ENCODE data around the gene DOK5.

The DOK5 gene

DNA sequence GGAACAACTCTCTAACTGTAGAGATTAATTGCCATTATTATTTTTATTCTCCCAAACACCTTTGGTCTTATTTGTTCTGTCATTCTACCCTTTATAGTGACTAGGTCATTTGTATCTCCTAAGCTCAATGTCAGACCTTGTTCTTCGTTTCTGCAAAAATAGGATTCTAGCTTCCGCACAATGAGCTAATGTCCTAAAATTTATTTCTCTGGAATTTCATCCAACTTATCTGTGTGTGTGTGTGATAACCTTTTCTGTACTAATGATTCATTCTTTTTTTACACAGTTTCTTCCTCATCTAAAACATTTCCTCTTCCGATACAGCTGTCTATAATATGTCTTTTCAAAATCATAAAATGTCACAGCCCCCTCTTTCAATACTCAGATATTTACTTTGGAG lies 84.5 kb downstream of the DOK5 start:
- H3K9ac ChIP-seq (ENCODE audit: low read length) = no peak overlapping the region
- no peaks in the 10 kb centered on the region for H3K27me3 ChIP-seq (ENCODE audit: control insufficient read depth, insufficient read depth, low read length)
- no peak overlapping the region for H3K4me3 ChIP-seq (ENCODE audit: low read depth, low read length)
- no peaks in the 10 kb centered on the region for H3K36me3 ChIP-seq (ENCODE audit: control insufficient read depth, insufficient read depth, low read length)
- no peak overlapping the region for H3K27ac ChIP-seq (ENCODE audit: low read depth, low read length)
- peaks cover 3% of the 10 kb centered on the region; the same call in 1 of the 2 replicates for H3K4me1 ChIP-seq (ENCODE audit: control insufficient read depth, insufficient read depth, low read length)
- H3K9me3 ChIP-seq (ENCODE audit: control insufficient read depth, insufficient read depth, low read depth, low read length) = no peaks in the 10 kb centered on the region

DNA sequence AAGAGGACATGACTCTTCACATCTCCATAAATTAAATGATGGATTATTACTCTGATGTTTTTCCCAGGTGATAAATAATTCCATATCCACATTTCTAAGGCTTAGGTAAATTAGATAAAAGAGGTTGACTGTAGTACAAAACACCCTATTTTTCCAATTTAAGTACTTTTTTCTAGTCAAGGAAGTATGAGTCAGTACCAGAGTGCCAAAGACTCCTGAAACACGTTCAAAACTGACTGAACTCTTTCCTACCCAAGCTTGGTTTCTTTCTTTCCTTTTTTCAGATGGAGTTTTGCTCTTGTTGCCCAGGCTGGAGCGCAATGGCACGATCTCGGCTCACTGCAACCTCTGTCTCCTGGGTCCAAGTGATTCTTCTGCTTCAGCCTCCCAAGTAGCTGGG lies 85.0 kb downstream of the DOK5 start:
- H3K4me3 ChIP-seq (ENCODE audit: low read depth, low read length) = no peak overlapping the region
- H3K9ac ChIP-seq (ENCODE audit: low read length) = no peak overlapping the region
- H3K27me3 ChIP-seq (ENCODE audit: control insufficient read depth, insufficient read depth, low read length) = no peaks in the 10 kb centered on the region
- H3K36me3 ChIP-seq (ENCODE audit: control insufficient read depth, insufficient read depth, low read length) = no peaks in the 10 kb centered on the region
- no peak overlapping the region for H3K27ac ChIP-seq (ENCODE audit: low read depth, low read length)
- H3K9me3 ChIP-seq (ENCODE audit: control insufficient read depth, insufficient read depth, low read depth, low read length) = no peaks in the 10 kb centered on the region
- H3K4me1 ChIP-seq (ENCODE audit: control insufficient read depth, insufficient read depth, low read length) = no peaks in the 10 kb centered on the region

DNA sequence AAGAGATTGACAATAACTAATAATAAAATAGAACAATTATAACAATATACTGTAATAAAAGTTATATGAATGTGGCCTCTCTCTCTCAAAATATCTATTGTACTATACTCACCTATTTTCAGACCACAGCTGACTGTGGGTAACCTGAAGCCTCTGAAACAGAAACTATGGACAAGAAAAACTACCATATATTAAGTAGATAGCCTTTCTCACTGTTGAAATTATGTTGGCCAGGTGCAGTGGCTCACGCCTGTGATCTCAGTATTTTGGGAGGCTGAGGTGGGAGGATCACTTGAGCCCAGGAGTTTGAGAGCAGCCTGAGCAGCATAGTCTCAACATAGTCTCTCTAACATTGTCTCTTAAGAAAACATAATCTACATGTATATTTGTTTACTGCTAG lies 89.9 kb downstream of the DOK5 start:
- Histone ChIP-seq H3K4me3 (ENCODE audit: low read depth, low read length) (no peak overlapping the region), H3K27ac (ENCODE audit: low read depth, low read length) (no peak overlapping the region), H3K36me3 (ENCODE audit: control insufficient read depth, insufficient read depth, low read length) (no peaks in the 10 kb centered on the region), H3K9ac (ENCODE audit: low read length) (no peak overlapping the region), H3K9me3 (ENCODE audit: control insufficient read depth, insufficient read depth, low read depth, low read length) (no peaks in the 10 kb centered on the region), H3K4me1 (ENCODE audit: control insufficient read depth, insufficient read depth, low read length) (no peaks in the 10 kb centered on the region), H3K27me3 (ENCODE audit: control insufficient read depth, insufficient read depth, low read length) (no peaks in the 10 kb centered on the region)

DNA sequence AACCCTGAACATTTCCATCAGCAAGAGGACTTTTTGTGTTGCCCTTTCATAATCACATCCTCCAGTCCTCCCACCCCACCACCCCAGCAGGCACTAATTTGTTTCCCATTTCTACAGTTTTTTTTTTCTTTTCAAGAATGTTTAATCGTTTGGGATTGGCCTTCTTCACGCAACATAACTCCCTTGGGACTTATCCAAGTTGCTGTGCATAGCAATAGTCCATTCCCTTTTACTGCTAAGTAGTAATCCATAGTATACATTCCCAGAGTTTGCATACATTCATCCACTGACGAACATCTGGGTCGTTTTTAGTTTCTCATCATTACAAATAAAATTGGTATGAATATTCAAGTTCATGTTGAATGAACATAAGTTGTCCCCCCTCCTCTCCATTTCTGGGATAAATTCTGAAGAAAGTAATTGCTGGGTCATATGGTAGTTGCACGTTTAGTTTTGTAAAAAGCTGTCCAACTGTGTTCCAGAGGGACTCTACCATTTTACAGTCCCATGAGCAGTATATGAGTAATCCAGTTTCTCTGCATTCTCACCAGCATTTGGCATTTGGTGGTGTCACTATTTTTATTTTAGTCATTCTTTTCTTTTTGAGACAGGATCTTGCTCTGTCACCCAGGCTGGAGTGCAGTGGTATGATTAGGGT lies 90.8 kb downstream of the DOK5 start:
- no peak overlapping the region for H3K4me3 ChIP-seq (ENCODE audit: low read depth, low read length)
- H3K9me3 ChIP-seq (ENCODE audit: control insufficient read depth, insufficient read depth, low read depth, low read length) = no peaks in the 10 kb centered on the region
- no peak overlapping the region for H3K27ac ChIP-seq (ENCODE audit: low read depth, low read length)
- H3K36me3 ChIP-seq (ENCODE audit: control insufficient read depth, insufficient read depth, low read length) = no peaks in the 10 kb centered on the region
- H3K9ac ChIP-seq (ENCODE audit: low read length) = no peak overlapping the region
- no peaks in the 10 kb centered on the region for H3K27me3 ChIP-seq (ENCODE audit: control insufficient read depth, insufficient read depth, low read length)
- no peaks in the 10 kb centered on the region for H3K4me1 ChIP-seq (ENCODE audit: control insufficient read depth, insufficient read depth, low read length)

DNA sequence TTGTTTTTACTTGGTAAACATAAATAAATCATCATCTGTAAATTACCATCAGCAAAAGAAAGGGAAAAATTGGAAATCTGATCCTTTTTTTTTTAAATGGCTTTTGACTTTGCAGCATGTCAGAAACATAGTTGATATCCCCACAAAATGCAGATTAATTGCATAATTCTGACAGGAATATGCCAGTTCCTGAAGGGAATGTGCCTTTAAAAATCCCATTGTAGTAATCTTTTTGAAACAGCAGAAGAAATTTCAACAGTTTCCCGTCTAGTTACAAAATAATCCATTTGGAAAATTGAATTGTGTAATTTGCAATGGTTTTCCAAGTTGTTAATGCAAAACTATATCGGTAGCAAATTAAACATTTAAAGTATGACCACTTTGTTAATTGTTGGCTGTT lies 95.2 kb downstream of the DOK5 start:
- no peaks in the 10 kb centered on the region for H3K27me3 ChIP-seq (ENCODE audit: control insufficient read depth, insufficient read depth, low read length)
- H3K36me3 ChIP-seq (ENCODE audit: control insufficient read depth, insufficient read depth, low read length) = no peaks in the 10 kb centered on the region
- H3K4me1 ChIP-seq (ENCODE audit: control insufficient read depth, insufficient read depth, low read length) = no peaks in the 10 kb centered on the region
- H3K27ac ChIP-seq (ENCODE audit: low read depth, low read length) = no peak overlapping the region
- H3K9ac ChIP-seq (ENCODE audit: low read length) = no peak overlapping the region
- no peak overlapping the region for H3K4me3 ChIP-seq (ENCODE audit: low read depth, low read length)
- H3K9me3 ChIP-seq (ENCODE audit: control insufficient read depth, insufficient read depth, low read depth, low read length) = no peaks in the 10 kb centered on the region

DNA sequence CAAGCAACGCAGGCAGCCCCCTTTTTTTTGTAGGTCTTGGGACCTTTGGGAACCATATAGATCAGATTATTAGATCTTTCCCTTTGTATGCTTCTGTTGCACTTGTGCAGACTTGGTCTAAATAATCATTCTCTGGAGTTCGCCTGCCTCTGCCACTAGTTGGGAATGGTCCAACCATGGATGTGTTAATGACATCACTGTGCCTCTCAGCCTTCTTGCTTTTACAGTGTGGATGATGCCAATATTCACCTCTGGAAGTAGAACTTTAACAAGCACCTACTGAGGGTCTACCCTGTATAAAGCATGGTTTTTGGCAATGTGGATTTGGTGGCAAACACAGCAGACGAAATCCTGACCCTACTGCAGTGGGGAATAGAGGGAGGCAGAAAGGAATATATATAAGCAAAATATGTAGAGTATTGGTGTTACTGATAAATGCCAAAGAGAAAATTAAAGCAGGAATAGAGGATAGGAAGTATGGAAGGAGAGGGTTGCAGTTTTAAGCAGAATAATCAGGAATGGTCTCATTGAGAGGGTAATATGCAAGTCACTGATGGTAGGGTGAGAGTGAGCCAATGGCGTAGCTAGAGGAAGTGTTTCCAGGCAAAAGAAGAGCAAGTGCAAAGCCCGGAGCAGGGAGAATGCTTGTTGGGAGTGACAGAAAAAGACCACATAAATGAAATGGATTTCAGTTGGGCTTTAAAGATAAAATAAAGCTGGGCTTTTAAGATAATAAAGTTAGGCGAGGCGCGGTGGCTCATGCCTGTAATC lies 97.5 kb downstream of the DOK5 start:
- Histone ChIP-seq H3K9me3 (ENCODE audit: control insufficient read depth, insufficient read depth, low read depth, low read length) (no peaks in the 10 kb centered on the region), H3K9ac (ENCODE audit: low read length) (no peak overlapping the region), H3K27me3 (ENCODE audit: control insufficient read depth, insufficient read depth, low read length) (no peaks in the 10 kb centered on the region), H3K4me3 (ENCODE audit: low read depth, low read length) (no peak overlapping the region), H3K4me1 (ENCODE audit: control insufficient read depth, insufficient read depth, low read length) (no peaks in the 10 kb centered on the region), H3K36me3 (ENCODE audit: control insufficient read depth, insufficient read depth, low read length) (no peaks in the 10 kb centered on the region), H3K27ac (ENCODE audit: low read depth, low read length) (no peak overlapping the region)

DNA sequence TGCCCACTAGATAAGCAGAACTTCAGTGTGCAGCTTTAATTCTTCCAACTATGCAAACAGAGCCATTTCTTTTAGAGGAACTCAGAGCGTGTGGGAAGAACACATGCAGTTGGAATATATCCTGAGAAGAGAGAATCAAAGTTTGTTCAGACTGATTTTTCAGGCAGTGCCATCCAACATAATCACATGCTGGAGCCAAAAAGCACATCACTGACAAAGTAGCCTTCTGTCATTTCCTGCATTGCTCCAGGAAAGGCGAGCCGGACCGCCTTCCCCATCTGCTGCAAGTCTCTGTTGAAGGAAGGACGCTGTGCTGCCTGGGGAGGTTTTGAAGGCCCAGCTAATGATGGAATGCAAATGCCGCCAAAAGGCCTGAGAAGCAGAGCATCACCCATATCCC lies 98.4 kb downstream of the DOK5 start:
- Histone ChIP-seq H3K36me3 (ENCODE audit: control insufficient read depth, insufficient read depth, low read length) (no peaks in the 10 kb centered on the region), H3K4me1 (ENCODE audit: control insufficient read depth, insufficient read depth, low read length) (no peaks in the 10 kb centered on the region), H3K4me3 (ENCODE audit: low read depth, low read length) (no peak overlapping the region), H3K27me3 (ENCODE audit: control insufficient read depth, insufficient read depth, low read length) (no peaks in the 10 kb centered on the region), H3K9me3 (ENCODE audit: control insufficient read depth, insufficient read depth, low read depth, low read length) (no peaks in the 10 kb centered on the region), H3K27ac (ENCODE audit: low read depth, low read length) (no peak overlapping the region), H3K9ac (ENCODE audit: low read length) (no peak overlapping the region)

DNA sequence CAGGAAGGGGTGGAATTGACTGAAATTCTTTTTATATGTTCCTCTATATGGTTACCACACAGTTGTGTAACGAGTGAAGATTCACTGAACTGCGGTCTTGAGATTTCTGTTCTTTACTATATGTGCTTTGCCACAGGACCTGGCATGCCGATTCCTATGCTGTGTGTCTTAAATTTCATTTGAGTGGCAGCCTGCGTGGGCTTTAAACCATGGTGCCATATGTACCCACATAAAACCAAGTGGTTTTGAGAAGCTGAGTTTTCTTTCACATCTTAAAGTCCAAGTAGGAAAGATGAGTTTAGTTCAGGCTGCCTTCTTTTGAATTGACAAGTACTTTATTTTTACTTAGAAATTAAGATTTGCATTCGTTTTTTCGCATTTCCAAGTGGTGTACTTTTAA lies 101.1 kb downstream of the DOK5 start:
- H3K9ac ChIP-seq (ENCODE audit: low read length) = no peak overlapping the region
- no peaks in the 10 kb centered on the region for H3K9me3 ChIP-seq (ENCODE audit: control insufficient read depth, insufficient read depth, low read depth, low read length)
- H3K27me3 ChIP-seq (ENCODE audit: control insufficient read depth, insufficient read depth, low read length) = no peaks in the 10 kb centered on the region
- no peaks in the 10 kb centered on the region for H3K4me1 ChIP-seq (ENCODE audit: control insufficient read depth, insufficient read depth, low read length)
- no peak overlapping the region for H3K27ac ChIP-seq (ENCODE audit: low read depth, low read length)
- no peaks in the 10 kb centered on the region for H3K36me3 ChIP-seq (ENCODE audit: control insufficient read depth, insufficient read depth, low read length)
- H3K4me3 ChIP-seq (ENCODE audit: low read depth, low read length) = no peak overlapping the region

DNA sequence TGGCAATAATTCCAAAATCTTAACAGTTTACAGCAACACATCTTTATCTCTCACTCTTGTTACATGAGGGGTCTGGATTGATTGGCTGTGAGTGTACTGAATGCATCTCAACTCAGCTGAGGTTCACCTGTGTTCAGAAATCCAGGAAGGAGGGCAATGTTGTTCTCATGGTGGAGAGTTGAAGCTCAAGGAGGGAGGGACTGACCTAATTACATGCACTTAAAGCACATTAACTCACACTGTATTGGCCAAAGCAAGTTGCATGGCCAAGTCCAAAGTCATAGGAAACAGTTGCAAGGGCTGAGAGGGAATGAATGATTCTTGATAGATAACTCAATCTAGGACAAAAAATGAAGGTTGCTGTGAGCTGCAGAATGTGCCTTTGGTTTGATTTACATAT lies 102.2 kb downstream of the DOK5 start:
- Histone ChIP-seq H3K9me3 (ENCODE audit: control insufficient read depth, insufficient read depth, low read depth, low read length) (no peaks in the 10 kb centered on the region), H3K27ac (ENCODE audit: low read depth, low read length) (no peak overlapping the region), H3K36me3 (ENCODE audit: control insufficient read depth, insufficient read depth, low read length) (no peaks in the 10 kb centered on the region), H3K9ac (ENCODE audit: low read length) (no peak overlapping the region), H3K4me3 (ENCODE audit: low read depth, low read length) (no peak overlapping the region), H3K27me3 (ENCODE audit: control insufficient read depth, insufficient read depth, low read length) (no peaks in the 10 kb centered on the region), H3K4me1 (ENCODE audit: control insufficient read depth, insufficient read depth, low read length) (no peaks in the 10 kb centered on the region)

DNA sequence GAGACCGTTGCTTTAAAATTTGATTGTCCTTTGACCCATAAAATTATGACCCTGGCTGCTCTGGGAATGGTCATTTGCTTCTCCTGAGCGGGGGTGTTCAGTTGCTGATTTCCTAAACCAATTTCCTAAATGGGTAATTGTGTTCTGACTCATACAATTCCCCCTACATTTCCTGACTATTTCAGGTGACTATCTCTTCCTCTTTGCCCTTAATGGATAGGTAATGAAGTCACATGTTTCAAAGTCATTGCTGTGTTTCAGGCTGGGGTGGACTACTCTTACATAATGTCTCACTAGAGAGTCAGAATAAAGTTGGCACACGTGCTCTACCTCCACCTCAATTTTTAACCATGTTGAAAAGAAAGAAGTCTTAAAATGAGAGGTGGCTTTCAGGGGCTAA lies 109.8 kb downstream of the DOK5 start:
- no peaks in the 10 kb centered on the region for H3K9me3 ChIP-seq (ENCODE audit: control insufficient read depth, insufficient read depth, low read depth, low read length)
- H3K36me3 ChIP-seq (ENCODE audit: control insufficient read depth, insufficient read depth, low read length) = no peaks in the 10 kb centered on the region
- no peak overlapping the region for H3K4me3 ChIP-seq (ENCODE audit: low read depth, low read length)
- no peak overlapping the region for H3K9ac ChIP-seq (ENCODE audit: low read length)
- no peak overlapping the region for H3K27ac ChIP-seq (ENCODE audit: low read depth, low read length)
- no peaks in the 10 kb centered on the region for H3K4me1 ChIP-seq (ENCODE audit: control insufficient read depth, insufficient read depth, low read length)
- no peaks in the 10 kb centered on the region for H3K27me3 ChIP-seq (ENCODE audit: control insufficient read depth, insufficient read depth, low read length)

DNA sequence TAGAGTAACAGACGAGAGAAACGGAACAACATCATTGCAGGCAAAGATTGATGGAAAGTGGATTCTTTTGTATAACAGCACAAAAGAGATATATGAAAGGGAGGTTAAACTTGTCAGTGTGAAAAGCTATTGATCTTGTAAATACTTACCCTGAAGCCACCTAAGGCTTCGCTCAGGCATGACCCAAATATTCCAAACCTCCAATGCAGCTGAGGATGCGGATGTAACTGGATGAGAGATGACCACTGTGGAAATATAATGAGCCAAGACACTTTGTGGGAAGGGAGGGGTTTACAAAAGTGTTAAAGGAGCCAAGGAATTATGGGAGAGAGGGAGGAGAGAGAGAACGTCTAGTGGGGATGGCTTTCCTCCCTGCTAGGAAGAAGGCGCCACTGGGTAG lies 112.0 kb downstream of the DOK5 start:
- Histone ChIP-seq H3K27me3 (ENCODE audit: control insufficient read depth, insufficient read depth, low read length) (no peaks in the 10 kb centered on the region), H3K27ac (ENCODE audit: low read depth, low read length) (no peak overlapping the region), H3K4me1 (ENCODE audit: control insufficient read depth, insufficient read depth, low read length) (no peaks in the 10 kb centered on the region), H3K4me3 (ENCODE audit: low read depth, low read length) (no peak overlapping the region), H3K9ac (ENCODE audit: low read length) (no peak overlapping the region), H3K9me3 (ENCODE audit: control insufficient read depth, insufficient read depth, low read depth, low read length) (no peaks in the 10 kb centered on the region), H3K36me3 (ENCODE audit: control insufficient read depth, insufficient read depth, low read length) (no peaks in the 10 kb centered on the region)
